NCI-H446 treated with DMSO at 0.1 percent for 48 hours (cell line): ENCODE data around the gene FBN2.

ENCODE experiments used
- DNase-seq: peaks from one replicate; lab custom pipeline; 2025; lab: John Stamatoyannopoulos, UW

The FBN2 gene

DNA sequence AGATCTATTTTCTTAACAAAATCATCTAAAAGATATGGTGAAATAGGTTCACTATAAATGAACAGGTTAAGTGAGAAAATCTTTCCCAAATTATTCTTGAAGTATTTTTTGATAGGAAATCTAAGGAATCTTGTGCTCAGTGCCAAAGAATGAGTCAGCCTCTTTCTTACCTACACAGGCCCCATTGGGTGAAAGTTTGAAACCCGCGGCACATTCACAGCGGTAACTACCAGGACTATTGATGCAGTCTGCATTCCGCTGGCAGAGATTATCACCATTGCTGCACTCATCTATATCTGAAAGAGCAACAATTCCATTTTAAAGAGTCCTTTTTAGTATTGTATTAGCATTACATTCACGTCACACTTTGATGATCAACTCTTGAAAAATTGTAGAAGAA, 232.7 kb downstream of the FBN2 start:
- DNase-seq, result no peak

DNA sequence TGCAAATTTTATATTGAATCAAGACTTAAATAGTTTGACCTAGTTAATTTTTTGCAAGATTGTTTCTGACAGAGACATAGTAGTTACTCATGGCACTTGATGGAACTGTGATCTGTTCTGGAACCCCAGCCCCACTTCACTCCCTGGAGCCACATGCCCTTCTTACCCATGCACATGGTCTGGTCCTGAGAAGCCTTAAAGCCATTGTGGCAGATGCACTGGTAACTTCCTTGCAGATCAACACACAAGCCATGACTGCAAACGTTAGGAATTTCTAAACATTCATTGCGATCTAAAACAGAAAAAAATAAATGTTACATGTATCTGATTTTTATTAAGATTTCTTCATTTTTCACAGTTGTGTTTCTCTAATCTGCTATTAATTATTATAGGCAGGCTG, 233.3 kb downstream of the FBN2 start:
- no peak for DNase-seq

DNA sequence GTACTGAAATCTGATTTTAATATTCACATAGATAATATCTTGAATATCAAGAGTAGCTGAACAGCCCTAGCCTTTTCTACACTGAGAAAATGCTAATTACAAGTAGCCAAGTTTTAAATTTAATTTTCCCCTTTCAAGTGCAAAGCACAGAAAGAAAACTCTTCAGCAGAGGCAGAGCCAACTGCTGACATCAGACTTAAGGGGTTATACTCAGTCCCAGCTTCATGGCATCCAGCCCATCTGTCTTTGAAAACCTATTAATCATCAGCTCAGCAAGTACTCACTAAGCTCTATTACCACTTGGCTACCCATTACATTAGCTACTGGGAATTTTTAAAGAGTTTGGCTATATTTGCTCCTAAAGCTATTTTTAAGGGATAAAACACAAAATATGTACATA, 234.0 kb downstream of the FBN2 start:
- DNase-seq, result peak; percentile 26

DNA sequence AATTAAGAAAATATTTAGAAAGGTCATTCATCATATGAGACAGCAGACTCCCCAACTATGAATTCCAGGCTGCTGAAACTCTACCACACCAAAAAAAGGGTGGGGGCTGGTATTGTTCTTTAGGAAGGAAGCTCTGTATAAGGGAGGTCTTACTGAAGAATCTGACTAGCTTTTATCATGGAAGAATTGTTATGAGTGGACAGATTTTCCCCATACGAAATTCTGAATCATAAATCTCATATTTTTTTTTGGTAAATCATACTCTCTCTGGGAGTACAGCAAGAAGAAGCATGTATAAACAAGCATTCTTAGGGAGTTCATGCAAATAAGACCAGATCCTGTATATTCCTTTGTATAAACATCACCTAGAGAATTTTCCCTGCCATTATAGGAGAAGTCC, 234.5 kb downstream of the FBN2 start:
- DNase-seq, result no peak

DNA sequence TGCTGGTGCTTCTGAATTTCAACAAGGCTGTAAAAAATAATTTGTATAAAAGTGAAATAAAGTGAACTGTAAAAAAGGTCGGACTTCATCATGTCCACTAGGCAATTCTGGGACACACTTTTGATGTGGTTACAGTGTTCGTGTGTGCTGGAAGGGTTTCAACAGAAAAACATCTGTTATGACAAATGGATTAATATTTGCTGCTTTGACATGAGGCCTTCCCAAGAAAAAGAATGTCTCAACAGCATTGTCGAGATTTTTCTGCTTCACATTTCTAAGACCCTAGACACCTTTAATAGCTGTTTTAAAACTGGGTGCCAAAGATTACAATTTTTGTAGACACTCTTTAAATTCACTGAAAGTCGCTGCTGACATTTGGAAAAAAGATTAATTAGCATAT, 237.9 kb downstream of the FBN2 start:
- no peak for DNase-seq

DNA sequence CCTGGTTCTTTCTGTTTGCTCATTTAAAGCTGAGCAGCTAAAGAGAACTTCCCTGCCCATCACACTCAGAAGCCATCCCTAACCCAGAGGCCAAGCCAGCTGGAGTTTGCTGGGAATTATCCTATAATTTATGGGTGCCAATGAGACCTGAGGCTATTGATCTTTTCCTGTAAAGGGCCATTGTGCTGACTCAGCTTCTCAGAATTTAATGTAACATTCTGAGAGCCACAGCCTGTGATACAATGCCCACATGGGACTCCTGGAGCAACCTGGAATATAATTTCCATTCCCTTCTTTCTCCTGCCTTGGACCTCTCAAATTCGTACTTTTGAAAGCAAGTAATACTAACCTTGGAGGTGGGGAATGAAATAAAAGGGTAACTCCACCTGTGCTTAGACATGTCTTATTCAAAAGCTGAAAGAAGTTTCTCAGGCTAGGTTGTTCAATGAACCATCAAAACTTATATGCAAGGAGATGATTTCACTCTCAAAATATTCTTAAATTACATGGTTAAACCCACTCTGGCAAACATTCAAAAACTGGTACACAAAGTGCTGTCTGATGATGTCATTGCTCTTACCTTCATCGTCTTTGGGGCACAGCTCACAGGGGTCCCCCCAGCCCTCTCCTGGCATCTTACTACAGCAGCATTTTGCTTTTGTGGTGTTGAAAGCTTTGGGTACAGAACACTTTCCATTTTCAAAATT, 247.7 kb downstream of the FBN2 start:
- no peak for DNase-seq

DNA sequence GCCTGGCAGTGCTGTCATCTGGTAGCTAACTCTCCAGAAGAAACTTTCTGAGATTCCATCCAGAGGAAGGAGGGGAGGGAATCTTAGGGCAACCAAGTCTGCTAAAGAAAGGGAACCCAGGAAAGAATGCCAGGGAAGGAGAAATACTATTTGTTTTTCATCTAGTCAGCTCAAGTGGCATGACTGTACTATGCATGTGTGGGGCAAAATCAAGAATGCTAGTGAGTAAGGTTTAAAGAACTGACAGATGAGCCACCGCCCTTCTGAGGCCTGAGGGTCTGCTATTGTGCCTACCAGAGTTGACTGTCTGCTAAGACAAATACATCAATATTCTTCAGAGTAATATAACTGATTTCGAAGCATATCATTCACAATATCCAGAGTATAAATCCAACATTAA, 250.3 kb downstream of the FBN2 start:
- DNase-seq, result no peak

DNA sequence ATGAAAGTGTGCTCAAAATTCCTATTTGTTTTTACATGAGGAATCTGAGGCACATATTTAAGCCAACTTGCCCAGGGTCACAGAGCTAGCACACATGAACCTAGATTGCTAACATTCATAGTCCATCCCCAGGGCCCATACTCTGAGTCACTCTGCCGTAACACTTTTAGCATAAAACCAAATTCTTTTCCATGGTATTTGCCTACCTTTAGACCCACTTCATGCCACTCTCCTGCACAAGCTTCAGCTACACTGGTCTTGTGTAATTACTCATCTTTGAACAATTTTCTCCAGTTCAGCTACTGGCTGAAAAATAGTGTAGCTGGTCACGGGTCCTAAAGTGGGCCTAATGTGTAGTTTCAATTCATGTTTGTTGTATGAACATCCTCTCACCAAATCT, 253.8 kb downstream of the FBN2 start:
- DNase-seq, result no peak

DNA sequence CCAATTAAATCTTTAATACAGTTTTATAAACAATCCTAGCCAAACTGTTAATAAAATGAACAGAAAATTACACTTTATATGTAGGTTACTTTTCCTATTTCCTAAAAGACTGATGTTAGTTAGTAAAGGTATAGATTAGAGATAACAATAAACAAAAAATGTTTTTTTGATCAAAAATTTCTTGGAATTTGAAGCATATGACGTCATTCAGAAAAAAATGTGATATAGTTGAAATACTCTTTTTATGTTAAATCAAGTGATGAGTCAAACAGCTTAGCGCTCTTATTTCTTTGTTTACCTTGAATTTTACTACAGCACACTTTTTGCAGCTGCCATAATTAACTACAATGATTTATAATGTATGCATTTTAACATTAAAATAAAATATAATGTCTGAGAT, 258.7 kb downstream of the FBN2 start:
- DNase-seq, result no peak

DNA sequence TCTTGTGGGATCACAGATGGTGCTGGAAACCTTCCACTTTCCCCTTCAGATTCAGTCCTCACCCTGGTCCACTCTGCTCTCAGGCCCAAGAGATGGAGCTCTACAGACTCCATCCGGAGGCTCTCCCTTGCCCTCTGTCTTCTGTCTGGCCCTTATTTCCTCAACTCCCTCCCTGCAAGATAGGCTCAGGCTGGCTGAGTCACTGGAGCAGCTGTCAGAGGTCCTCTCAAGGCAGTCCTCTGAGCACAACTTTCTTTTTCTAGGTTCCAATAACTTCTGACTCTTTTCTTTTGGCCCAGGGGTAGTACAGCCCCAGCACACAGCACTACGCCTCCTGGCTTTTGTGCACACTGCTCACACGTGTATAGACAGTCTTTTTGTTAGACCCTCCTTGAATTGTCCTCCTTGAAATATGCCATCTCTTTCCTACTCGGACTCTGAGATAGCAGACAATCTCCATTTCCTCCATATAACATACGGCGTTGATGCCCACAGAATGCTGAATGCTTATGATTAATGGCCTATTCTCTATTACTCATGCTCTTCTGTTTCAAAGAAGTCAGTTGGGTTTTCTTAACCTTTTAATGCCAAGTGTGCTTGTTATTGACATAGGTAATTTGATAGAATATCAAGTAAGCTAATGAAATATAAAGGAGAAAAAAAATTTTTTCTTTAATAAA, 261.4 kb downstream of the FBN2 start:
- no peak for DNase-seq

DNA sequence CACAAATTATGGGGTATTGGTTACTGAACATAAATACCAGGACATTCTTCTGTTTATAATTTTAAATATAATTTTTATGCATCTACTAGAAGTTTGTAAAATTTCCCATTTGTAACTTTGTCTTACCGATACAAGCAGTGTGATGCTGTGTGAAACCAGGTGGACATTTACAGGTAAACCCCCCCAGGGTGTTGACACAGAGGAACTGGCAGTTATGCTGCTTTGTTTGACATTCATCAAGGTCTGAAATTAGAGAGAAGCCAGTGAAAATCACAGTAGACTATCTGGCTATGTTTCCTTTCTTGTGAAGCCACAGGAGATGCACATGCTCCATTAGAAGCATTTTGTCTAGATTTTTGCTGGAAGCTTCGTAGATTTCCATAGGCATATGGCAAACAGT, 263.6 kb downstream of the FBN2 start:
- no peak for DNase-seq

DNA sequence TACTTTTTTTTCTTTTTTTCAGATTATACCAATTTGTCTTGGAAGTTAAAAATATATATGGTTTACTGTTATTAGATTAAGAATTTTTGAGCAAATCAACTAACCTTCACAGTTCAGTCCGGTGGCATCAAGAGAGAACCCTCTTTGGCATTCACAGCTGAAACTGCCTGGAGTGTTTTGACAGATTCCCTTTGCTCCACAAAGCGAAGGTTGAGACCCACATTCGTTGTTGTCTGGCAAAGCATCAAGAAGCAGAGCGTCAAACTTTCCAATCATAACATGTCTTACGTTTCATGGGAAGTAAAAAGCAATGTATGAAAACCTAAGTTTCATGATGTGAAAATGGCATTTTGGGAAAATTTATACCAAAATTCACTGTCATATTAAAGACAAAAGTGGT, 264.3 kb downstream of the FBN2 start:
- DNase-seq, result no peak

DNA sequence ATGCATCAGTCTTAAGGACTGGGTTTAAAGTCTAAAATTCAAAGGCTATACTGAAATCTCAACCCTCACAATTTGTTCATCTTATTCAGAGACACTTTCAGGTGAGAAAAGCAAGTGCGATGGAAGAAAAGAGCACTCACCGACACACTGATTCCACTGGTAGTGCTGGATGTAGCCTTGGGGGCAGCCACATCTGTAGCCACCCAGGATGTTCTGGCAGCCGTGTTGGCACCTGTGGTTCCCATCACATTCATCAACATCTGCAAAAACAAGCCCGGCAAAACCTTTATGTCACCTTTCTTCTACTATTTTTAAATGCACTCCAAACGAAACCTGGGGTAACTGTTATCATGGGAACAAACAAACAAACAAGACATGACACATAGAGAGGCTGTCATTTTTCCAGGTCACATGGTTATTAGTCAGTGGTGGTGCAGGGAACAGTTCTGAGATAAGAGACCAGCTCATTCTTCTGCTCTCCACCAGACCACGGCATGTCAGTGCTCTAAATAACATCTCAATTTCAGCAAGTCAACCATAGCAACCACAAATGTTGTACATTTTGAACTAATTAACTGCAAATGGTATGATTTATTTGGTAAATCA, 266.1 kb downstream of the FBN2 start:
- DNase-seq, result no peak

DNA sequence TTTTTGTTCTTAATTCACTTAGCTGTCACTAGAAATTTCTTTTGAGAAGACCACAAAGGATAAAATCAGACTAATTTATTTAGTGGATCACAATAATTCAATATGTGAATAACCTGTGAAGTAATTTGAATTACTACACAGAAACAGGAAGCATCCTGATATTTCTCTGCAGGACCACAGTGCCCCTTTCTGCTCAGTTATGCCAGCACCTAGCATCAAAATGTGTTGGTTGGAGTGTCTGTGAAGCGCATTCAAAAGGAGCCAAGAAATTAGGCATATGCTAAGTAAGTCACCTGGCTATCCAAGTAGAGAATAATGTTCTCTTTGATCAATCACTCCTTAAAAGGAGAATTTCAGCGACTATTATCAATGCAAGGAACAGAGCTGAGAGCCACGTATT, 267.0 kb downstream of the FBN2 start:
- DNase-seq, result no peak

DNA sequence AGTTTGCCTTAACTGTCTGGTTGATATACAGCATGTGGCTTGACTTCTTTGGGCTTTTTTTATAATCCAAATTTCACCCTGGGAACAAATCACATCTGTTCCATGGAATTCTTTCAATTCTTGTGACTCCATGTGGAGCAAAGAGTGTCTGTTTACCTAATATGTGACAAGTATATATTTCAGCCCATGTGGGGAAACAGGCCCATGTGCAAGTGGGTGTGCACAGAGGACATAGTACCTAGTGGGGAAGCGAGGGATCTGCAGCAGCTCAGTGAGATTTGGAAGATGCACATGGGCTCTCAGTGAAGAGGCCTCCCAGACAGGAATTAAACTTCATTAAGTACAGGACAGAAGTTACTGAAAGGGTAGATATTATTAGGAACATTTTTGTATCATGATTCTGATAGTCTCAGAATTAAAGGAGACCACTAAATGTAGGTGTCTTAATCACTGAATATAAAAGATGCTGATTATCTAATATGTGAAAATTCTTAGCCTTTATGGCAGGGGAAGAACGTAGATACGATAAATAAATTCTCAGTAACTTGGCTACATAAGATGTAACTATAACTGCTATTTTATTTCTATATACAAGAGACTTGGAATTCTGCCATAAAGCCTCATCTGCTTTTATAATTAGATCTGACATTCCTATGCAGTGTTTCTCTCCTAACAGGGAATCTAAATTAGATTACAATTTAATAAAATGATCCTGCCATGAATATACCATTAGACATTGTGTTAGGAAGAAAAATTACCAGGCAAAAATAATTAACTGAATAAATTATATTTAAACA, 273.3 kb downstream of the FBN2 start:
- no peak for DNase-seq

DNA sequence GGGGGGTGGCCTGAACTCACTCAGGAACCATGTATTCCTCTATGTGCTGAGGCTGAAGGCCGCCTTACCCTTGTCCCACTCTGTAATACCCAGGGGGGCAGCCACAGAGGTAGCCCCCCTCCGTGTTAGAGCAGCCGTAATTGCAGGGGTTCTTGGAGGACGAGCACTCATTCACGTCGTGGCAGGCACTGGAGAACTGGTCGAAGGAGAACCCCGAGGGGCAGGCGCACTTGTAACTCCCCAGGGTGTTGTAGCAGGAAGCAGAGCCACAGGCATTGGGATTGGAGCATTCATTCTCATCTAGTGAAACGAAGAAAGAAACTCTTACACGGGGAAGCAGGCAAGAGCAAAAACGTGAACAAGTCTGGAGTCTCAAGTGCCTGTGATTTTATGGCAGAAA, 274.7 kb downstream of the FBN2 start:
- DNase-seq, result no peak

DNA sequence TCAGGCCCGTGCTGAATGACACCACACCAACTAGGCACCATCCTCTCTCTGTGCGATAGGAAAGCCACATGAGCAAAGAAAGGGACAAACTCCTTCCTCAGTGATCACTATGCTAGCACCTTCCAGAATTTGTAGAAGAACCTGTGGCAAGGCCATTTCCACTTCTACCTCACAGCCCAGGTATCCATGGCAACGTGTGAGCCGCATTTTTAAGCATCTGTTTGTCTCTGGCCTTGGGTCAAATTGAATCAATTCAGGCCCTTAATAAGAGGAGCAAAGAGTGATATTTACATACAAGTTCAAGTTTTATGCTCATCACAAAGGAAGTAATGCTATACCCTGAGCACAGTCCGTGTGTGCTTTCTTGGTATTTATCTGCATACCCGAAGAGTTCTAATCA, 275.1 kb downstream of the FBN2 start:
- no peak for DNase-seq

DNA sequence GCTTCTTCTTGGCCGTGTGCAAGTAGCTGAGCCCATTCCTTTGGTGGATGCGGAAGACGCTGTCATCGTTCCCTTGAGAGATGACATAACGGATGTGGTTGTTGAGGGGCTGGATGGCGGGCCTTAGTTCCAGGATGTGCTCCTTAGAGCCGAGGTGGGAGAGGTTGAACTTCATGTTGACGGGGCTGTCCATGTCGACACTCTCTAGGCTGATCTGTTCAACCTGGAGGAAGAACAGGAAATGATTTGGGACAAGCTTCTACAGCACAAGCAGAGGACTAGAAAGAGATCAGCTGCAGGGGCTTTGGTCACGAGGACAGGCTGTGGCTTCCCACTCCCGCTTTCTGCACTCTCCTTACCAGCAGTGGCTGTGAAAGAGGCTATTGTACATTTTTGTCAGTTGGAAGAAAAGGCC, 278.4 kb downstream of the FBN2 start:
- no peak for DNase-seq

DNA sequence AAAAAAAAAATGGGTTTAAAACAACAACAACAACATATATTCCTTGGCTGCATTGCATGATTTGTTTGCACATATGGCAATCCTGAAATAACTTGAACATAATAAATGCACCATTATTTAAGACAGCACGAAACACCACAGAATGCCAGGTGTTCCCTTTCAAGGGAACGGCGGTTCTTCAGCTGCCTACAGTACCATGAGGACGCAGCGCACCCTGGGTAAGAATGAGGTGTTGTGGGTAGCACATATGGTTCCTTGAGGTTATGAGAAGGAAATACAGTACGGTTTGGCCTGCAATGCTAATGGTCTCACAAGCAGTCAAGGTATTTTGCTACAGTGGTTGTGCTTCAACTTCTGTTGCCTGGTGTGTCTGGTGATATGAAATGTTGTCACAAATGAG, 279.7 kb downstream of the FBN2 start:
- DNase-seq, result no peak

DNA sequence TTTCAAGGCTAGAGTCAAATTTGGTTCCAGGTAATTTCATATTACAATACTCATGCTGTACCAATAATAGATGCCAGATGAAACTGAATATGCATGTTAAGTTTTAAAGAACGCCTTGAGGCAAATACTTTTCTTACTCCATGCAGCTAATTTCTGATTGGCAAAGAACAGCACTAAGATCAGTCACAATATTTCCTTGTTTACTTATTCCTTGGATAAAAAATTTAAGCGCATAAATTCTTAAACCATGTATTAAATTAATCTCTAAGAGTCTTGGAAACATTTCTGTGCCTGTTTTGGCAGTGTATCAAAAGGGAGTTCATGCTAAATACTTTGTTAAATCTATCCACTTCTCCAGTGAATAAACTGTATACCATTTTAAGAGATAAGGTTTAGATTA, 281.0 kb downstream of the FBN2 start:
- DNase-seq, result no peak

DNA sequence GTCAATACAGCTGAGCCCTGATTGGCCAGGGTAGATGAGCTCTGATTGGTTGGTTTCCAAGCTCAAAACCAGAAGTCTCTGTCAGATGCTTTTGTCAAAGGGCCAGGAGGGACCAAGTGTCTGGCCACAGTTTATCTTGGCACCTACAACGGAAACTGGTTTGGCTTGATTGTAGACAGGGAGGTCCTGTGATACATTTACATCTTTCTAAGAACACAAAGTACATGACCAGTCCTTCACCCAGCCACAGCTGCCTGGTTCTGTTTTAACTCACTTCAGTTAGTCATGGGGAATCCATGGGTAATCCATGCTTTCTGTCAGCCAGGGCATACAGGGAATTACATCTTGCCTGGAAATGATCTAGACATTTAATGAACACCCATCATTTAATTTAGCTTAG, 283.3 kb downstream of the FBN2 start:
- DNase-seq, result no peak

DNA sequence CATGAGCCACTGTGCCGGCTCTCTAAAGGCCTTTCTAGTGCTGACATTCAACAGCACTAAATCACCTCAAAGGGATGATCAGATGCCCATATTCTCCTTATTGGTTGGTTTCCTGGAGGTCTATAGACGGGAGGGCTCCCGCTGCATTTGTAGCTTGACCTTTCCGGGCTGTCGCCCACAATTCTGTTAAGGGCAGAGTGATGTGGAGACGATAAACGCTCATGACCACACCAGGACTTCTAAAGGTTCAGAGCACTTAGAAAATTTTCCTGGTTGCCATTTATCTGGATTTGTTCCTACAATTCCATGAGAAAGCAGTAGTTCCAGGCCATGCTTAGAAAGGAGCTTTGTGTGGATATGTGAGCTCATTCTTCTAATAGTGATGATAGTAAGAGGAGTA, 284.2 kb downstream of the FBN2 start:
- DNase-seq, result no peak

DNA sequence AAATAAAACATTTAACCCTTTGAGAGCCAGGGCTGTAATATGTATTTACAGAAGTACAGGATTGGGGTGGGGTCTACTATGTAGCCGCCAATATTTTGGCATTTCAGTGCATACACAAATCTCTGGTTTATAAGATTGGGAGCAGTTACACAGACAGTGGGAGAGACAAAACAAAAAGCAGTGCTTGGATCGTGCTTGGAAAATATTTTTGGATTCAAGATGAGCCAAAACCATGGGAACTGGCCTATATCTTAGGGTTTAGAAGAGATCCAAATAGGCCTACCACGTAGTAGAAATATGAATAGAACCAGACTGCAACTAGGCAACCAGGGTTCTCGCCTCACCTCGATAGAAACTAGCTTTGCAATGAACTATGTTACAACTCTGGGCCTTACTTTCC, 284.9 kb downstream of the FBN2 start:
- DNase-seq, result no peak
